Endothelial cell of hepatic sinusoid (primary cell): ENCODE measurements around the gene PALB2.
"Not testable (repeated sequence)": the region's sequence is repeated elsewhere in the genome, so short reads cannot be mapped to it uniquely, and the experiment has no call there.

Source experiments
- in situ Hi-C: cut with HindIII; loops from 2 replicates; pipeline ENCODE4 v1.10.0; 2017; ENCODE audit warnings: low sequenced_read_pairs

PALB2 gene

GRCh38 chr16:23650674-23651416 is 9.7 kb upstream of the PALB2 start:
- in situ Hi-C loops: no loop called here

- in situ Hi-C loops: no loop called here
Observed at GRCh38 chr16:23642246-23642774, 1.2 kb upstream of the PALB2 start.

GRCh38 chr16:23640615-23640930 is 537 bp downstream of the PALB2 start:
- in situ Hi-C loops: no loop called here

- in situ Hi-C loops: no loop called here
Observed at GRCh38 chr16:23635958-23636357, 5.2 kb downstream of the PALB2 start.

- in situ Hi-C loops: no loop called here
Observed at GRCh38 chr16:23634461-23635036, 6.6 kb downstream of the PALB2 start.

- in situ Hi-C loops: not testable (repeated sequence)
Observed at GRCh38 chr16:23631874-23632273, 9.2 kb downstream of the PALB2 start.

- in situ Hi-C loops: no loop called here
Observed at GRCh38 chr16:23629516-23629915, 11.6 kb downstream of the PALB2 start.

- in situ Hi-C loops: no loop called here
Observed at GRCh38 chr16:23624092-23624491, 17.0 kb downstream of the PALB2 start.

GRCh38 chr16:23615805-23616204 is 25.3 kb downstream of the PALB2 start:
- in situ Hi-C loops: loop anchor here (10.0 kb wide), 1 partner anchor 59 kb away; the partner anchor contains the start of gene PLK1

- in situ Hi-C loops: loop anchor here (10.0 kb wide), 1 partner anchor 63 kb away; the partner anchor contains the start of gene PLK1
Observed at GRCh38 chr16:23611936-23612335, 29.2 kb downstream of the PALB2 start.

GRCh38 chr16:23610905-23611304 is 30.2 kb downstream of the PALB2 start:
- in situ Hi-C loops: loop anchor here (10.0 kb wide), 1 partner anchor 64 kb away; the partner anchor contains the start of gene PLK1

- in situ Hi-C loops: loop anchor here (10.0 kb wide), 1 partner anchor 65 kb away; the partner anchor contains the start of gene PLK1
Observed at GRCh38 chr16:23609929-23610328, 31.2 kb downstream of the PALB2 start.

GRCh38 chr16:23608194-23608593 is 32.9 kb downstream of the PALB2 start:
- in situ Hi-C loops: no loop called here

GRCh38 chr16:23607726-23608125 is 33.4 kb downstream of the PALB2 start:
- in situ Hi-C loops: no loop called here

GRCh38 chr16:23597003-23597756 is 43.9 kb downstream of the PALB2 start:
- in situ Hi-C loops: no loop called here

- in situ Hi-C loops: no loop called here
Observed at GRCh38 chr16:23595951-23596720, 45.0 kb downstream of the PALB2 start, which contains the start of gene NDUFAB1. NDUFAB1 (minus strand) TSS chr16:23596316; CDS start chr16:23596290, 26 bp downstream.

GRCh38 chr16:23595246-23595950 is 45.7 kb downstream of the PALB2 start:
- in situ Hi-C loops: no loop called here

- in situ Hi-C loops: no loop called here
Observed at GRCh38 chr16:23594186-23594585, 46.9 kb downstream of the PALB2 start.

GRCh38 chr16:23590181-23590580 is 50.9 kb downstream of the PALB2 start:
- in situ Hi-C loops: no loop called here

- in situ Hi-C loops: no loop called here
Observed at GRCh38 chr16:23587726-23588125, 53.4 kb downstream of the PALB2 start.
